Tibial nerve (tissue), 4 donors: ENCODE measurements around the gene SYCE3.

ENCODE experiments used
- EP300 ChIP-seq, 2 donors: sonication (generic); formaldehyde crosslinking; IDR thresholded peaks; one replicate each; pipeline ENCODE4 v1.6.1; 2017; ENCODE audit warnings: antibody characterized with exemption in 2 of 2, mild to moderate bottlenecking in 1 of 2
- POLR2A ChIP-seq, 2 donors: fragments of 450-650 bp; IDR thresholded peaks; one replicate each; pipeline ENCODE4 v1.6.1; 2017; ENCODE audit warnings: antibody characterized with exemption in 2 of 2, mild to moderate bottlenecking in 2 of 2, moderate library complexity in 2 of 2
- TF ChIP-seq, protein P1 (sequence below), 5 experiments: fragments of 200-600 bp in 3 of 5; fragments of 450-650 bp in 2 of 5; sonication (generic) in 3 of 5; IDR thresholded peaks; one replicate each; pipeline ENCODE4 v1.5.1; 2016 to 2019; ENCODE audit warnings: antibody characterized with exemption in 5 of 5, mild to moderate bottlenecking in 3 of 5, moderate library complexity in 2 of 5

- TF ChIP-seq, protein P1, sequence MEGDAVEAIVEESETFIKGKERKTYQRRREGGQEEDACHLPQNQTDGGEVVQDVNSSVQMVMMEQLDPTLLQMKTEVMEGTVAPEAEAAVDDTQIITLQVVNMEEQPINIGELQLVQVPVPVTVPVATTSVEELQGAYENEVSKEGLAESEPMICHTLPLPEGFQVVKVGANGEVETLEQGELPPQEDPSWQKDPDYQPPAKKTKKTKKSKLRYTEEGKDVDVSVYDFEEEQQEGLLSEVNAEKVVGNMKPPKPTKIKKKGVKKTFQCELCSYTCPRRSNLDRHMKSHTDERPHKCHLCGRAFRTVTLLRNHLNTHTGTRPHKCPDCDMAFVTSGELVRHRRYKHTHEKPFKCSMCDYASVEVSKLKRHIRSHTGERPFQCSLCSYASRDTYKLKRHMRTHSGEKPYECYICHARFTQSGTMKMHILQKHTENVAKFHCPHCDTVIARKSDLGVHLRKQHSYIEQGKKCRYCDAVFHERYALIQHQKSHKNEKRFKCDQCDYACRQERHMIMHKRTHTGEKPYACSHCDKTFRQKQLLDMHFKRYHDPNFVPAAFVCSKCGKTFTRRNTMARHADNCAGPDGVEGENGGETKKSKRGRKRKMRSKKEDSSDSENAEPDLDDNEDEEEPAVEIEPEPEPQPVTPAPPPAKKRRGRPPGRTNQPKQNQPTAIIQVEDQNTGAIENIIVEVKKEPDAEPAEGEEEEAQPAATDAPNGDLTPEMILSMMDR (IDR thresholded peaks at IDR 0.05), result no peak
- TF ChIP-seq POLR2A (IDR thresholded peaks at IDR 0.05) (no peak), EP300 (IDR thresholded peaks at IDR 0.05) (no peak)
These were observed 33.9 kb downstream of the SYCE3 start for GRCh38 chr22:50528682-50529415.
